Measurements from ENCODE around the gene CACNB4.

DNA sequence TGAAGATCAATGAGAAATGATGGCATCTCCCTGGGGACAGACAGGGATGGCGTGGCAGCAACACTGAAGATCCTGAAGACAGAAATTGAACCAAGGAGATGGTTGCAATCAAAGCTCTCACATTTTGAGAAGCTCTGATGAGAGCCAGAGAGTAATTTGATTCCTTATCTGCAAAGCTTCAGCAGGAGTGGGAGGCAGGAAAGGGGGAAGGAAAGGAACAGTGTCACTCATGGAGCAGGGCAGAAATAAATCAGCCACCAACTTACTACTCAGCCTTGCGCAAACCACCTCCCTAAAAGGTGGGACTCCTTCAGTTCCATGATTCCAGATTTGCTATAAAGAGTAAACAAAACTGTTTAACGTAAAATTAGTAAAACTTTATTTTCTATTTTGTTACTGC, 119.2 kb downstream of the CACNB4 start:
- TF ChIP-seq, protein P1, sequence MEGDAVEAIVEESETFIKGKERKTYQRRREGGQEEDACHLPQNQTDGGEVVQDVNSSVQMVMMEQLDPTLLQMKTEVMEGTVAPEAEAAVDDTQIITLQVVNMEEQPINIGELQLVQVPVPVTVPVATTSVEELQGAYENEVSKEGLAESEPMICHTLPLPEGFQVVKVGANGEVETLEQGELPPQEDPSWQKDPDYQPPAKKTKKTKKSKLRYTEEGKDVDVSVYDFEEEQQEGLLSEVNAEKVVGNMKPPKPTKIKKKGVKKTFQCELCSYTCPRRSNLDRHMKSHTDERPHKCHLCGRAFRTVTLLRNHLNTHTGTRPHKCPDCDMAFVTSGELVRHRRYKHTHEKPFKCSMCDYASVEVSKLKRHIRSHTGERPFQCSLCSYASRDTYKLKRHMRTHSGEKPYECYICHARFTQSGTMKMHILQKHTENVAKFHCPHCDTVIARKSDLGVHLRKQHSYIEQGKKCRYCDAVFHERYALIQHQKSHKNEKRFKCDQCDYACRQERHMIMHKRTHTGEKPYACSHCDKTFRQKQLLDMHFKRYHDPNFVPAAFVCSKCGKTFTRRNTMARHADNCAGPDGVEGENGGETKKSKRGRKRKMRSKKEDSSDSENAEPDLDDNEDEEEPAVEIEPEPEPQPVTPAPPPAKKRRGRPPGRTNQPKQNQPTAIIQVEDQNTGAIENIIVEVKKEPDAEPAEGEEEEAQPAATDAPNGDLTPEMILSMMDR (IDR thresholded peaks at IDR 0.05; ENCODE audit: low read length): no peak
- TF ChIP-seq EZH2 (IDR thresholded peaks at IDR 0.05; ENCODE audit: borderline replicate concordance, low read length): no peak
